WERI-Rb-1 (cell line): ENCODE measurements around the gene ASCL5.

Experiments used
- DNase-seq: peaks from one replicate; pipeline ENCODE4 v3.0.0-alpha.2; 2020
- H3K27ac ChIP-seq: fragments of 250-450 bp; sonication (Bioruptor Pico); 2 replicates; pipeline ENCODE4 v1.5.1; 2020; ENCODE audit warnings: mild to moderate bottlenecking, moderate library complexity
- H3K27me3 ChIP-seq: fragments of 250-450 bp; sonication (Bioruptor Pico); 2 replicates; pipeline ENCODE4 v1.5.1; 2021; ENCODE audit warnings: mild to moderate bottlenecking, low read depth, moderate library complexity; ENCODE audit not compliant: insufficient read depth, severe bottlenecking
- H3K36me3 ChIP-seq: fragments of 250-450 bp; sonication (Bioruptor Pico); 2 replicates; pipeline ENCODE4 v1.5.1; 2020; ENCODE audit warnings: mild to moderate bottlenecking, moderate library complexity
- H3K4me3 ChIP-seq: 2 replicates; pipeline ENCODE4 v1.5.1; 2011; ENCODE audit warnings: low read depth, mild to moderate bottlenecking, control low read depth, low read length
- H3K9me3 ChIP-seq: fragments of 250-450 bp; sonication (Bioruptor Pico); 2 replicates; pipeline ENCODE4 v1.5.1; 2021; ENCODE audit warnings: mild to moderate bottlenecking, moderate library complexity; ENCODE audit not compliant: severe bottlenecking
- TF ChIP-seq, protein P1 (sequence below): IDR thresholded peaks from 2 replicates; pipeline ENCODE4 v1.5.1; 2011; ENCODE audit warnings: low read depth, mild to moderate bottlenecking, control low read depth, inconsistent platforms, low read length

ASCL5 gene

DNA sequence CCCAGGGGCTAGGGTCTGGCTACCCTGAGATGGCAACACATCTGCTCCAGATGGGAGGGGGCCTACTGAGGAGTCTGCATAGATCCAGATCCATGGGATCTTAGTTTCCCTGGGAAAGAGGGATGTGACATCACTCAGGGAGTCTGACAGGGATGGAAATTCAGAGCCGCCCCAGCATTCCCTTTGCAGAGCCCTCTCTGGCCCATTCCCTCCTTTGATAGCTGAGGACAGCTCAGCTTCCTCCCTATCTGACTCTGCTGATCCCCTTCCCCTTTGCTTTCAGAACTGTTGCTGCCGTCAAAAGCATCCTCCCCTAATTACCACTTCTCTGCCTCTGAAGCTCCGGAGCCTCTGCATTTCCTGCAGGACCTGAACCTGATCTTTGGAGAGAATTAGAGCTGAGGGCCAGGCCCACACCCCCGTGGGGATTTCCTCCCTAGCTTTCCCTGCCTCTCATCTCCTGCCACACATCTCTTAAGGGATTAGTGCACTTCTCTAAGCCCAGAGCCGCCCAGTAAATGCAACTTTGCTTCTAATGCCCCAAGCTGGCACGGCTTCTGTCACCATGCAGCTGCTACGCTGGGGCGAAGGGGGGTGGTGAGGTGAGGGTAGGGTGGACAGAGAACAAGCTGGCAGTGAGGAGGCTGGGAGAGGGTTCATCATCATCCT, 9.5 kb upstream of the ASCL5 start:
- TF ChIP-seq, protein P1, sequence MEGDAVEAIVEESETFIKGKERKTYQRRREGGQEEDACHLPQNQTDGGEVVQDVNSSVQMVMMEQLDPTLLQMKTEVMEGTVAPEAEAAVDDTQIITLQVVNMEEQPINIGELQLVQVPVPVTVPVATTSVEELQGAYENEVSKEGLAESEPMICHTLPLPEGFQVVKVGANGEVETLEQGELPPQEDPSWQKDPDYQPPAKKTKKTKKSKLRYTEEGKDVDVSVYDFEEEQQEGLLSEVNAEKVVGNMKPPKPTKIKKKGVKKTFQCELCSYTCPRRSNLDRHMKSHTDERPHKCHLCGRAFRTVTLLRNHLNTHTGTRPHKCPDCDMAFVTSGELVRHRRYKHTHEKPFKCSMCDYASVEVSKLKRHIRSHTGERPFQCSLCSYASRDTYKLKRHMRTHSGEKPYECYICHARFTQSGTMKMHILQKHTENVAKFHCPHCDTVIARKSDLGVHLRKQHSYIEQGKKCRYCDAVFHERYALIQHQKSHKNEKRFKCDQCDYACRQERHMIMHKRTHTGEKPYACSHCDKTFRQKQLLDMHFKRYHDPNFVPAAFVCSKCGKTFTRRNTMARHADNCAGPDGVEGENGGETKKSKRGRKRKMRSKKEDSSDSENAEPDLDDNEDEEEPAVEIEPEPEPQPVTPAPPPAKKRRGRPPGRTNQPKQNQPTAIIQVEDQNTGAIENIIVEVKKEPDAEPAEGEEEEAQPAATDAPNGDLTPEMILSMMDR: no peak
- H3K9me3 ChIP-seq: no peaks in the 10 kb centered on the region
- no peak overlapping the region for H3K4me3 ChIP-seq
- H3K27me3 ChIP-seq: no peaks in the 10 kb centered on the region
- H3K27ac ChIP-seq: peak overlapping the region; percentile 62
- H3K36me3 ChIP-seq: peaks cover 71% of the 10 kb centered on the region
- peak; percentile 96 for DNase-seq

DNA sequence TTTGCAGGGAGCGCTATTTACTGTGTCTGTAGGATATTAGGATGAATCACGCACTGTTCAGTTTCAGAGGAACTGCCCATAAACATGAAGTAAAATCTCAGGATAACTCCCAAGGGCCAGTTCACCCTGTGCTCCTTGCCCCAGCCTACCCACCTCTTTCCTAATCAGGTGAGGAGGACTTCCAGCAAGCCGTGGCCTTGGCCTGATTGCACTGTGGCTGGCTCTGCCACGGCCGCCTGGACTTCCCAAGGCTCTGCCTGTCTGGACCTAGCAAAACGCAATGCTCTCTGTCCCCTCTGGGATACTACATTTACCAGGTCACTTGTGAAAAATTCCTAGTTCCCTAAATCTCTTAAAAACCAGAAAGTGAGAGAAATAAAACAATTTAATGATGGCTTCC, 7.4 kb upstream of the ASCL5 start:
- Histone ChIP-seq H3K4me3 (no peak overlapping the region), H3K9me3 (no peaks in the 10 kb centered on the region), H3K27ac (no peak overlapping the region), H3K36me3 (peaks cover 50% of the 10 kb centered on the region), H3K27me3 (no peaks in the 10 kb centered on the region)
- TF ChIP-seq, protein P1: no peak
- no peak for DNase-seq

DNA sequence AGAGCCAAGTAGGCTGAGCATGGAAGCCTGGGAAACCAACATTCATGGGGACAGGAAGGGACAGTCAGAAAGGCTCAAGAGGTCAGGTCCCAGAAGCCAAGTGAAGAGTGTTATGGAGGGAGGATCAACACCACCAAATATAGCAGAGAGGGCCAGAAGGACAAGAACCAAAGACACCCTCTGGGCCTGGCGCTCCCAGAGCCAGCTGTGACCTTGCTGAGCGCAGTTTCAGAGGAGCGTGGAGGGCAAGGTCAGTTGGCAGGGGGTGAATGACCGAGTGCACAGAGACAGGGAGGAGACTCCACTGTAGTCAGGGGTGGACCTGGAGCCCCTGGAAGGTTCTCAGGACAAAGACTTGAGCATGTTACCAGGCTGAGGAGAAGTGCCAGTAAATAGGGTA, 4.4 kb upstream of the ASCL5 start:
- H3K9me3 ChIP-seq: no peaks in the 10 kb centered on the region
- H3K27ac ChIP-seq: no peak overlapping the region
- H3K36me3 ChIP-seq: peaks cover 27% of the 10 kb centered on the region
- H3K4me3 ChIP-seq: no peak overlapping the region
- no peak for DNase-seq
- no peaks in the 10 kb centered on the region for H3K27me3 ChIP-seq
- TF ChIP-seq, protein P1: no peak

DNA sequence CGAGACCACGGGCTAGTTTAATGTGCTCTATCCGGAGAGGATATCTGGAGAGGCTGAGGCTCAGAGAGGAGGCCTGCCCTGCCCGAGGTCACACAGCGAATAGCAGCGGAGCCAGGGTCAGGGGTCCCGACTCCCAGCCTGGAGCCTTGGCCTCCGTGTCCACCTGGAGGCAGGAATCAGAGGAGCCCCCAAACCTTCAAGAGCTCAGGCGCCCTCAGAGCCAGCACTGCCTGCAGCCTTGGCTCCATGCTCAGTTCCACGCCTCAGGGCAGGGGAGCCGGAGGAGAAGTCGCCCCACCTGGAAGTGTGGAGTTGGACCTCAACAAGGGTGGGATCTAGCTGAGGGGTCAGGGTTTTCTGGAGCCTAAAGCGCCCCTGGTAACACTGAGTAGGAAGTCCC, 2.0 kb upstream of the ASCL5 start:
- Histone ChIP-seq H3K27ac (no peak overlapping the region), H3K4me3 (no peak overlapping the region), H3K36me3 (peaks cover 4% of the 10 kb centered on the region), H3K27me3 (no peaks in the 10 kb centered on the region), H3K9me3 (no peaks in the 10 kb centered on the region)
- TF ChIP-seq, protein P1: no peak
- no peak for DNase-seq

DNA sequence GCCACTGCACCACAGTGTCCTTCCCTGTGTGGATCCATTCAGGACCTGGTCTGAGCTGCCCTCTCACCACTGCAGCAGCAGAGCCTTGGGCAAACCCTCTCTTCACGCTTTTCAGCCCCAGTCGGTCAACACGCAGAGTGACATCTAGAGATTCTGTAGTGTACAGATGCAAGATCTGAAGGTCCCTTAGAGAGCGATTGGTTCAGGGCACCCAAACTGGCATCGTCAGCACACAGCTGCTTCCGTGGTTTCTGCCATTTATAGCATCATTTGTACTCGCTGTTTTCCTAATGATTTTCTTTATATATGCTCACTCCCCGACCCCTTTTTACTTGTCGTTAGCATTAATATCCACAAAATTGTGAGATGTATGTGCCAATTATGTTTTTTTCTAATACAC, 1.5 kb upstream of the ASCL5 start:
- H3K4me3 ChIP-seq: no peak overlapping the region

More for the DNA sequence above, 1.5 kb upstream of the ASCL5 start:
- TF ChIP-seq, protein P1: no peak
- no peaks in the 10 kb centered on the region for H3K27me3 ChIP-seq
- no peaks in the 10 kb centered on the region for H3K9me3 ChIP-seq
- no peak for DNase-seq
- peaks cover 3% of the 10 kb centered on the region; the same call in 1 of the 2 replicates for H3K36me3 ChIP-seq
- no peak overlapping the region for H3K27ac ChIP-seq
